ENCODE data around the gene ITGA7. TPM values are rescaled to one million over a fixed set of nuclear protein-coding genes. Genes with fewer than 3 reads are reported as not detected.

Gene ITGA7
- total RNA-seq, 4 donors from 2014 or later: 118 to 192 (median 146) TPM

DNA sequence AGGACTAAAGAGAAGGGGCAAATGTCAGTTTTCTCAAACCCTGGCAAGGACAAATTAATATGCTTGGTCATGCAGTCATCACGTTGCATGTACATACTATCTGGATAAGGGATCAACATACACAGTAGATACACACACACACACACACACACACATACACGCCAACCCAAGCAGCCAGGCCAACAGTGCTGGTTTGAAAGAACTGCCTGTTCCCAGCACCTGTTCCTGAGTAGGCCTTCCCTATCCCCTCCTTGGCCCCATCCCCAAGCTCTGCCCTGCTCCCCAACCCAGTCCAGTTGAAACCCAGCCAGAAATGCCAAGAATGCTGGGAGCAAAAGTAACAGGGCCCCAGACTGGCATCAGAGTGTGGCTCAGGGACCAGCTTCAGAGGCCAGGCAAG is 4.4 kb downstream of the ITGA7 start:
- no peaks in the 10 kb centered on the region for H3K27me3 ChIP-seq
- peak overlapping the region in 1 of 4 donors; percentile 64 for H3K4me3 ChIP-seq
- TF ChIP-seq POLR2A (IDR thresholded peaks at IDR 0.05) (no peak), CTCF (IDR thresholded peaks at IDR 0.05) (no peak), EP300 (IDR thresholded peaks at IDR 0.05) (no peak)
- H3K36me3 ChIP-seq: peaks cover 0 to 28% (median 0%) of the 10 kb centered on the region in 3 donors
- WGBS, 2 donors: 26 to 34% methylated on average over 2 of the region's 2 CpGs
- peaks cover 0 to 79% (median 14%) of the 10 kb centered on the region in 4 donors for H3K4me1 ChIP-seq
- no peaks in the 10 kb centered on the region for H3K9me3 ChIP-seq
- H3K27ac ChIP-seq: peak overlapping the region; percentile 27 to 89 (median 64)
- DNase-seq (ENCODE audit: low spot score in 2 of 2): no peak

- 60 to 73% methylated on average over 8 of the region's 8 CpGs for WGBS, 2 donors
- H3K9me3 ChIP-seq: no peaks in the 10 kb centered on the region
- TF ChIP-seq CTCF (IDR thresholded peaks at IDR 0.05) (no peak), POLR2A (IDR thresholded peaks at IDR 0.05) (no peak), EP300 (IDR thresholded peaks at IDR 0.05) (no peak)
- H3K27ac ChIP-seq: peak overlapping the region in 2 of 4 donors; percentile 74 to 89
- H3K36me3 ChIP-seq: peaks cover 0 to 31% (median 0%) of the 10 kb centered on the region in 3 donors
- no peak for DNase-seq (ENCODE audit: low spot score in 2 of 2)
- no peaks in the 10 kb centered on the region for H3K27me3 ChIP-seq
- H3K4me3 ChIP-seq: no peak overlapping the region
- H3K4me1 ChIP-seq: peaks cover 0 to 75% (median 13%) of the 10 kb centered on the region in 4 donors
Measured at GRCh38 chr12:55702861-55703260, 4.8 kb downstream of the ITGA7 start.

- DNase-seq (ENCODE audit: low spot score in 2 of 2): no peak
- WGBS, 2 donors: 72 to 79% methylated on average over 19 to 21 of the region's 21 CpGs
- H3K27ac ChIP-seq: peak overlapping the region in 2 of 4 donors; percentile 20 to 50
- H3K4me1 ChIP-seq: peaks cover 0 to 54% (median 8%) of the 10 kb centered on the region in 4 donors
- H3K9me3 ChIP-seq: no peaks in the 10 kb centered on the region
- H3K4me3 ChIP-seq: no peak overlapping the region
- H3K27me3 ChIP-seq: no peaks in the 10 kb centered on the region
- peaks cover 0 to 56% (median 0%) of the 10 kb centered on the region in 3 donors for H3K36me3 ChIP-seq
- TF ChIP-seq CTCF (IDR thresholded peaks at IDR 0.05): no peak
- TF ChIP-seq EP300 (IDR thresholded peaks at IDR 0.05): no peak
- no peak for TF ChIP-seq POLR2A (IDR thresholded peaks at IDR 0.05)
Measured at GRCh38 chr12:55700255-55701018, 7.3 kb downstream of the ITGA7 start.

DNA sequence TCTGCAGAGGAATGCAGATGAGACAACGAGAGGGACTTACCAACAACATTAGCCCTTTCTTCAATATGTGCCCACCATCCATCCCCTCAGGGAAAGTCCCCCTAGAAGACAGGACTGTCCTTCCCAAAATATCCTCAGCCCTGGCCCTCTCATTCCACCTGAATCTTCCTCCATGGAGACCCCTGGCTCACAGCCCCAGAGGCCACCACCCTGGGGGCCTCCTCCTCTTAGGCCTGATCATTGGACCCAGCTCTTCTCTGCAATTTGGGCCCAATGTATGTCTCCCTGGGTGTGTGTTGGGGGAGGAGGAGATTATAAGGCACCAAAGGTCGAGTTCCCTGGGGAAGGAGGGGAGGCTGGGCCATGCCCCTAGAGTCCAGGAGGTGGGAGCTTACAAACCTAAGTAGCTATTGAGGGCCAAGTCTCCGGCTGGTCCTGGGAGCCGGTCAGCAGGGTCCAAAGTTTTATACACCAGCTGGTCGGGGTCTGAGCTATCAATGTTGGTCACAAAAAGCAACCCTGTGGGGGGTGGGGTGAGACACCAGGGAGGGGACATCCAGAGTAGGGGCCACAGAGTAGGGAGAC is 8.1 kb downstream of the ITGA7 start:
- H3K27me3 ChIP-seq: no peaks in the 10 kb centered on the region
- H3K27ac ChIP-seq: peak overlapping the region in 2 of 4 donors; percentile 20 to 50
- H3K9me3 ChIP-seq: no peaks in the 10 kb centered on the region
- no peak for TF ChIP-seq POLR2A (IDR thresholded peaks at IDR 0.05)
- TF ChIP-seq CTCF (IDR thresholded peaks at IDR 0.05): no peak
- no peak for TF ChIP-seq EP300 (IDR thresholded peaks at IDR 0.05)
- WGBS, 2 donors: 59 to 63% methylated on average over 5 of the region's 5 CpGs
- no peak overlapping the region for H3K4me3 ChIP-seq
- peaks cover 0 to 45% (median 8%) of the 10 kb centered on the region in 4 donors for H3K4me1 ChIP-seq
- DNase-seq (ENCODE audit: low spot score in 2 of 2): no peak
- H3K36me3 ChIP-seq: peaks cover 0 to 64% (median 0%) of the 10 kb centered on the region in 3 donors

GRCh38 chr12:55698965-55699364 is 8.7 kb downstream of the ITGA7 start:
- TF ChIP-seq POLR2A (IDR thresholded peaks at IDR 0.05): no peak
- no peak for TF ChIP-seq CTCF (IDR thresholded peaks at IDR 0.05)
- TF ChIP-seq EP300 (IDR thresholded peaks at IDR 0.05): no peak
- DNase-seq (ENCODE audit: low spot score in 2 of 2): no peak
- no peaks in the 10 kb centered on the region for H3K27me3 ChIP-seq
- H3K36me3 ChIP-seq: peaks cover 0 to 70% (median 0%) of the 10 kb centered on the region in 3 donors
- H3K4me1 ChIP-seq: peaks cover 0 to 39% (median 8%) of the 10 kb centered on the region in 4 donors
- H3K9me3 ChIP-seq: no peaks in the 10 kb centered on the region
- WGBS, 2 donors: 60 to 91% methylated on average over 1 of the region's 1 CpG
- H3K27ac ChIP-seq: peak overlapping the region in 1 of 4 donors; percentile 20
- no peak overlapping the region for H3K4me3 ChIP-seq

Measured in tibial nerve (tissue), 4 donors.